COLO668 (cell line): ENCODE results near the gene ARFRP1.

Experiments
- DNase-seq: peaks from one replicate; lab custom pipeline; 2025; ENCODE audit not compliant: unreplicated experiment; lab: John Stamatoyannopoulos, UW

The ARFRP1 gene

DNA sequence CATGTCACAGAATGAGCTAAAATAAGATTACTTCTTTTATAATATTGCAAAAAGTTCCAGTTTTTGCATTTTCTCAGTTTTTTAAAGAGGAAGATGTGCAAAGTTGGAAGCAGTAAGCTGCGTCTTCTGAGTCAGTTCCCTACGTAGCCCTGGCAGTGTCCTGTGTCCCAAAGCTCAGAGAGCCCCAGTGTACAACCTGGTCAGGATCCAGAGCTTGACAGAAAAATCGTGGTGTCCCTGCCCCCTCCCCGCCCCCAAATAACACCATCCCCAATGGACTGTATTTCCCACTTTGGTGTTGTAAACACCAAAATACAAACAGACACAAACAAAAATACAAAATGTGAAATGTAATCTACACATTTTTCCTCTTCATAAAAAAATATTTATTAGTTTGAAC, 36.4 kb upstream of the ARFRP1 start:
- no peak for DNase-seq

DNA sequence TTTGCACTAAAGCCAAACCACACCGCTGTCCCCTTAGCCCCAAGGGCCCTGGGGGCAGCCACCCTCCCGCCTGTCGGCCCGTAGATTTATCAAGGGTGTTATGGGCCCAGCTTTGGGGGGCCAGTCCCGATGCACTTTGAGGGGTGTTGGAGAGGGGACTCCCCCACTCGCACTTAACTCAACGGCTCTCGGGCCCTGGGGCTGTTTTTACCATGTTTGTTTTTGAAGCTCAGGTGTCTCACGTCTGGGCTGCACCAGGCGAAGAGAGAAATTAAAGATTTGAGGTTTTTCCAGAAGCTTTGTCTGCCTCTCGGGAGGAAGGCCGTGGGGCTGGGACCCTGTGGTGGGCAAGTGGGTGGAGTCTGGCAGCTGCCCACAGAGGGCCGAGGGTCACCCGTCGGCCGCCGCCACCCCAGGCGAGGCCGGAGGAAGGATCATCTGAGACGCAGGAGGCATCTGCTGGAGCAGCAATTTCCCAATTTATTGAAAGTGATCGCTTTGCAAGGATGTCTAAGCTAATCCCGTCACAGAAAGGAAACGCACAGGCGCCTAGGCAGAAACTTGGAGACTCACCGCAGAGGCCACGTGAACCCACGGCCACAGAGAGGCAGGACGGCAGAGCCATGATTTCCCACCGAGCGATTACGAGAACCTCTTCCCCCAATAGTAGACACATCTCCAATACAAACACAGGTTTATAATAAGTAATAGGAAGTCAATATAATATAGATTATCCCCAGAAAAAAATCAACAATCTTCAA, 35.6 kb upstream of the ARFRP1 start:
- no peak for DNase-seq

- no peak for DNase-seq
Observed at GRCh38 chr20:63742381-63743024, 34.7 kb upstream of the ARFRP1 start.

DNA sequence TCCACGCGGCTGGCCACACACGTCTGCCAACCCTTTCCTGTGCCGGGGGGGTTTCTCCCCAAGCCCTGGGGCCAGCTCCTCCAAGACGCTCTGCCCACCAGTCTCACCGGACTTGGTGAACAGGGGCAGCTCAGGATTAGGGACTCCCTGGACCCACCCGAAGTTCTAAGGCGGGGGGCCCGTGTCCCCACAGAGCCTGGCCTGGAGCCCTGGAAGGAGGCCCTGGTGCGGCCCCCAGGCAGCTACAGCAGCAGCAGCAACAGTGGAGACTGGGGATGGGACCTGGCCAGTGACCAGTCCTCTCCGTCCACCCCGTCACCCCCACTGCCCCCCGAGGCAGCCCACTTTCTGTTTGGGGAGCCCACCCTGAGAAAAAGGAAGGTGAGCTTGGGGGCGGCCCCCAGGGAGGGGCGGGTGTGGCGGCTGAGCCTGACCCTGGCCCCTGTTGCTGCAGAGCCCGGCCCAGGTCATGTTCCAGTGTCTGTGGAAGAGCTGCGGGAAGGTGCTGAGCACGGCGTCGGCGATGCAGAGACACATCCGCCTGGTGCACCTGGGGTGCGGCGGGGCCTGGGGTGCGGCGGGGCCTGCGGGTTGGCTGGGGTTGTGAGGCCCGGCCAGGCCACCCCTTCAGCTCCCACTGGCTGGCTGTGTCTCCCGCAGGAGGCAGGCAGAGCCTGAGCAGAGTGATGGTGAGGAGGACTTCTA, 34.1 kb upstream of the ARFRP1 start:
- DNase-seq: no peak

DNA sequence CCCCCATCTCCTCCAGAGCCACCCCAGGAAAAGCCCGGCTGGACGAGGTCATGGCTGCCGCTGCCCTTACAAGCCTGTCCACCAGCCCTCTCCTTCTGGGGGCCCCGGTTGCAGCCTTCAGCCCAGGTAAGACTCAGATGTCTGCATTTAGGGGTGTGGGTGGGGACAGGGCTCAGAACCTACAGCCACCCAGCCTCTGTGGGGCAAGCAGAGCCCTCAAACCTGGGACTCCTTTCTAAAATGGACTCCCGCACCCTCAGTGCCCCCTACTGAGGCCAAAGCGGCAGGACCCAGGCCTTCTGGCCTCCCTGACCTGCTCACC, 33.5 kb upstream of the ARFRP1 start:
- no peak for DNase-seq

- peak; percentile 84 for DNase-seq
Observed at GRCh38 chr20:63740627-63741353, 33.0 kb upstream of the ARFRP1 start.

DNA sequence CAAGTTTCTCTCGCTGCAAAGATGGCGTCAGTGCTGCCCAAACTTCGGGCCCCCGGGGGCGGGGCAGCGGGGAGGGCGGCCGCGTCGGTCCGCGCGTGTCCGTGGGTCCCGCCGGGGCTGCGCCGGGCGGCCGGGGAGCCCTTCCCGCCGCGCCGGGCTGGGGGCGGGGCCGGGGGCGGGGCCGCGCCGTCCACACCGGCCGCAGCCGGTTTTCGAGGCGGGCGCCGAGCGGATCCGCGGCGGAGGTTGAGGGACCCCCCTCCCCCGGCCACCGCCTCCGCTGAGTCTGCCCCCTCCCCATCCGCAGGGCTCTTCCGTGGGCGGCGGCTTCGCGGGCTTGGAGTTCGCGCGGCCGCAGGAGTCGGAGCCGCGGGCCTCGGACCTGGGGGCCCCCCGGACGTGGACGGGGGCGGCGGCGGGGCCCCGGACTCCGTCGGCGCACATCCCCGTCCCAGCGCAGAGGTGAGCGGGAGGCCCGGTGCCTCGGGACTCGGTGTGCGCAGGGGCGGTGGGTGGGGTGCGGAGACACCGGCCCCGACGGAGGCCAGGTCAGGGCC, 32.4 kb upstream of the ARFRP1 start:
- peak; percentile 56 for DNase-seq

GRCh38 chr20:63739130-63740069, 31.6 kb upstream of the ARFRP1 start, which contains the start of gene SLC2A4RG:
Gene SLC2A4RG (plus strand): TSS chr20:63739776. CDS start chr20:63739913, 137 bp downstream.
- peak; percentile 86 for DNase-seq

GRCh38 chr20:63738687-63739129, 30.9 kb upstream of the ARFRP1 start:
- peak; percentile 25 for DNase-seq

GRCh38 chr20:63737945-63738686, 30.3 kb upstream of the ARFRP1 start:
- no peak for DNase-seq

DNA sequence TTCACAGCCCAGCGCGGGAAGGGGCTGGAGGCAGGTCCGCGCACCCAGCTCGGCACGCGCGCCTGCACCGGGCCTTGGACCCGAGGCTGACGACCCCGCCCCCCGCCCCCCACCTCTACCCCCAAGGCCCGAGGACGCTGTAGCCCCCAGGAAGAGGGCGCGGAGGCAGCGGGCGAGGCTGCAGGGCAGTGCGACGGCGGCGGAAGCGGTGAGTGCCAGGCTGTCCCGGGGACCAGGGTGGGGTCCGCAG, 29.8 kb upstream of the ARFRP1 start:
- DNase-seq: no peak

- DNase-seq: no peak
Observed at GRCh38 chr20:63736893-63737694, 29.3 kb upstream of the ARFRP1 start.

DNA sequence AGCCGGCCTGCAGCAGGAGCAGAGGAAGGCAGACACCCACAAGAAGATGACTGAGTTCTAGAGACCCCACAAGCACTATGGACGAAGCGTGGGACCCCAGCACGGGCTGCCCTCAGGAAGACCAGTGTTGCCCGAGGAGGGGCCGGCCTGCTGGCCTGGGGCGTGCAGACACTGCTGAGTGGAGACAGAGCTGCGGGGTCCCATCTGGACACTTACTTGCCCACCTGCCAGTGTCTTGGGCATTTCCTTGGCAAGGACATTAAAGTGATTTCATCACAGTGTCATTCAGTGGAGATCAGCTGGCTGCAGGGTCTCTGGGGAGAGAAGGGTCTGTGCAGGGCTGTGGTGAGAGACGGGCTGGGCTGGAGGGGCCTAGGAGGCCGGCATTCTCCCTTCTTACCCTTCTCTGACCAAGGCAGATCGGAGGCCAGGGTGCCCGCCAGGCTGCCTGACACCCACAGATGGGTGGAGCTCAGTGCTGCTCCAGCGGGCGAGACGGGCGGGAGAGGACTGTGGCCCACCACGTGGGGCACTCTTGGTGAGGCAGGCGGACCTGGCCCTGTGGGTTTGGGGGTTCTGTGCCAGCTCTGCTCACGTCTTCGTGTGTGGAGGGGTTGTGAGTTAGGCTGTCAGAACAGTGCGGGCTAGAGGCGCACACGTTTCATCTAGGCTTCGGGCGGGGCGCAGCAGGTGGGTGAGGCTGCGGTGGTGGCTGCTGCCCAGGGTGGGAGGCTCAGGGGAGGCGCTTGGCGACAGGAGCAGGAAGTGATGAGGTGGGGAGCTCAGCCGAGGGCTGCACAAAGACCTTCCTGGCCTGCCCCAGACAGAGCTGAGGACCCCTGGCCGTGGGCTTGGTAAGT, 28.3 kb upstream of the ARFRP1 start, which contains the start of gene LIME1:
Gene LIME1, plus strand, starts transcription at position 806 of the 860 bp plus-strand sequence. CDS start 886 bp downstream, outside the sequence.
- DNase-seq: no peak

DNA sequence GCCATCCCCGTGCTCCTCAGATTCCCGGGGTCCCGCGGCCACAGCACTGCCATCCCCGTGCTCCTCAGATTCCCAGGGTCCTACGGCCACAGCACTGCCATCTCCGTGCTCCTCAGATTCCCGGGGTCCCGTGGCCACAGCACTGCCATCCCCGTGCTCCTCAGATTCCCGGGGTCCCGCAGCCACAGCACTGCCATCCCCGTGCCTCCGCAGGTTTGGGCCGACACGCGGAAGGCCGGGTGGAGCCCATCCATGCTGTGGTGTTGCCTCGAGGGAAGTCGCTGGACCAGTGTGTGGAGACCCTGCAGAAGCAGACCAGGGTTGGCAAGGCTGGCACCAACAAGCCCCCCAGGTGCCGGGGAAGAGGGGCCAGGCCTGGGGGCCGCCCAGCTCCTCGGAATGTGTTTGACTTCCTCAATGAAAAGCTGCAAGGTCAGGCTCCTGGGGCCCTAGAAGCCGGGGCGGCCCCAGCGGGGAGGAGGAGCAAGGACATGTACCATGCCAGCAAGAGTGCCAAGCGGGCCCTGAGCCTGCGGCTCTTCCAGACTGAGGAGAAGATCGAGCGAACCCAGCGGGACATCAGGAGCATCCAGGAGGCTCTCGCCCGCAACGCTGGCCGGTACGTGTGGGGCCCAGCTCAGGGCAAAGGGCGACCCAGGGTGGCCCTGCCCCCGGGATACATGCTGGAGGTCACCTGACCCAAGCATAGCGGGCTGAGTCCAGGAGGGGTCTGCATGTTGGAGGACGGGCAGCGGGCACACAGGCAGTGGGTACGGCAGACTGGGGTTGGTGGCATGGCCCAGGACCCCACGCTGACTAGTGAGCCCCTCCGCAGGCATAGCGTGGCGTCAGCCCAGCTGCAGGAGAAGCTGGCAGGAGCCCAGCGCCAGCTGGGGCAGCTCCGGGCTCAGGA, 27.4 kb upstream of the ARFRP1 start:
- DNase-seq: no peak

- no peak for DNase-seq
Observed at GRCh38 chr20:63734111-63734945, 26.6 kb upstream of the ARFRP1 start.

- DNase-seq: no peak
Observed at GRCh38 chr20:63733579-63734081, 25.9 kb upstream of the ARFRP1 start.
